PC-9 (cell line): ENCODE measurements around the gene LOXL3.

ENCODE experiments used
- EZH2 ChIP-seq: fragments of 200-600 bp; sonication (generic); IDR thresholded peaks from 2 replicates; pipeline ENCODE4 v1.8.0; 2017; ENCODE audit warnings: antibody characterized with exemption, low read depth
- TF ChIP-seq, protein P1 (sequence below): fragments of 200-600 bp; sonication (generic); conservative IDR thresholded peaks from 2 replicates; pipeline ENCODE4 v1.6.1; 2017; ENCODE audit warnings: mixed run types, antibody characterized with exemption, mild to moderate bottlenecking, moderate library complexity

DNA sequence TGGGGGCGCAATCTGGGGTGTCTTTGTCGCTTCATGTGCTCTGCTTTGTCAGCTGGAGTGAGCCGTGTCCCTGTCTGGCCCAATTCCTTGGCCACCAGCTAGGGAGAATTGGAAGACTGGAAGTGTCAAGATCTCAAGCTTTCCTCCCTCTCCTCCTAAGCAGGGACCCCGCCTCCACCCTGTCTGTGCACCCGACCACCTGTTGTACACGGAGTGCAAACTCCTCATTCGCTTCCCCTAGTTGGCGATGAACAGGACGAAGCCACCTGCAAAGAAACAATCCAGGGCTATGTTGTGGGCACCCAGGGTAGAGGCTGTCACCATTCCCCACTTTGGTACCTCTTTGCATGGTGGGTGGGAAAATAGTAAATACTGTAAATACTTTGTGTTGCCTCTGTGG lies 26.0 kb downstream of the LOXL3 start:
- TF ChIP-seq, protein P1, sequence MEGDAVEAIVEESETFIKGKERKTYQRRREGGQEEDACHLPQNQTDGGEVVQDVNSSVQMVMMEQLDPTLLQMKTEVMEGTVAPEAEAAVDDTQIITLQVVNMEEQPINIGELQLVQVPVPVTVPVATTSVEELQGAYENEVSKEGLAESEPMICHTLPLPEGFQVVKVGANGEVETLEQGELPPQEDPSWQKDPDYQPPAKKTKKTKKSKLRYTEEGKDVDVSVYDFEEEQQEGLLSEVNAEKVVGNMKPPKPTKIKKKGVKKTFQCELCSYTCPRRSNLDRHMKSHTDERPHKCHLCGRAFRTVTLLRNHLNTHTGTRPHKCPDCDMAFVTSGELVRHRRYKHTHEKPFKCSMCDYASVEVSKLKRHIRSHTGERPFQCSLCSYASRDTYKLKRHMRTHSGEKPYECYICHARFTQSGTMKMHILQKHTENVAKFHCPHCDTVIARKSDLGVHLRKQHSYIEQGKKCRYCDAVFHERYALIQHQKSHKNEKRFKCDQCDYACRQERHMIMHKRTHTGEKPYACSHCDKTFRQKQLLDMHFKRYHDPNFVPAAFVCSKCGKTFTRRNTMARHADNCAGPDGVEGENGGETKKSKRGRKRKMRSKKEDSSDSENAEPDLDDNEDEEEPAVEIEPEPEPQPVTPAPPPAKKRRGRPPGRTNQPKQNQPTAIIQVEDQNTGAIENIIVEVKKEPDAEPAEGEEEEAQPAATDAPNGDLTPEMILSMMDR = no peak
- no peak for TF ChIP-seq EZH2
